ENCODE measurements around the gene COBL.

The COBL gene

DNA sequence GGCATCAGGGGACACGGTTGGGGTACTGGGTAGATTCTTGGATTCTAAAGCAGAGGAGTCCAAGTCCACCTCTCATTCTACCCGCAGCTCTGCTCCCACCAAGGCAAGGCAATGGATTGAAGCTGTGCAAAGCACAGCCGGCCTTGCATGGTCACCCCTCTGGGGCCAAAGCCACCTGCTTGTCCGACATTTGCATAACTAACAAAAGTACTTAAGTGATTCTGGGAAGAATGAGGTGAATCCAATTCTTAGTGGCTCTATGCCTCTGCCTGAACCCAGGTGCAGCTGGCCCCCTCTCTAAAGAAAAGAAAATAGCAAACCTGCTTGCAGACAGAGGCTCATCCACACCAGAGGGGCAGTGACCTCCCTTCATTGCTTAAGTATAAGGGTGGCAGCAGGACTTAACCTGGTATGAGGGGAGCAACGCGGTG lies 10.7 kb upstream of the COBL start:
- DNase-seq = no peak

DNA sequence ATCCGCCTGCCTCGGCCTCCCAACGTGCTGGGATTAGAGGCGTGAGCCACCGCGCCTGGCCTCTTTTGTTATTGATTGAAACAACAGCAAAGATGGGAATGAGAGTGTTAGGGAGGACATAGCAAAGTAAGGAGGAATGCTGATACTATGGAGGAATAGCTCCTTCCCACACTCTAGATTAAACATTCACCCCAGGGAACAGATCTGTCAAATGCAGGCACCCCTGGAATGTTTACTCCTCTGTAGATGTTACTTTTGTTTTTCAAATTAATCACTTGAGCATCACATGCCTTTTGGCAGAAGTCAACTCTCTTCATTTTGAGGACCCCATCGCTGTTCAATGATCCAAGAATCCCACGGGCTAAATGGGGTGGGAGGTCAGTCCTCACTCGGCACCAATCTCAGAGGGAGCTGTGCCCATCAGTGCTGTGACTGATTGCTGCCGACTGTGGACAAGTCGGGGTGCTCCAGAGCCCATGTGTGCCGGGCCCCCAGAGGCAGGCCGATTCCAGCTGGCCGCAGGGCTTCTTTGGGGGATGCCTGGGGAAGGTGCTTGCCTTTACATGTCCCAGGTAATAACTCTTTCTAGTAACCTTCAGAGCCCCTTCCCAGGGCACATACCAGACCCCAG lies 10.2 kb upstream of the COBL start:
- DNase-seq = no peak

DNA sequence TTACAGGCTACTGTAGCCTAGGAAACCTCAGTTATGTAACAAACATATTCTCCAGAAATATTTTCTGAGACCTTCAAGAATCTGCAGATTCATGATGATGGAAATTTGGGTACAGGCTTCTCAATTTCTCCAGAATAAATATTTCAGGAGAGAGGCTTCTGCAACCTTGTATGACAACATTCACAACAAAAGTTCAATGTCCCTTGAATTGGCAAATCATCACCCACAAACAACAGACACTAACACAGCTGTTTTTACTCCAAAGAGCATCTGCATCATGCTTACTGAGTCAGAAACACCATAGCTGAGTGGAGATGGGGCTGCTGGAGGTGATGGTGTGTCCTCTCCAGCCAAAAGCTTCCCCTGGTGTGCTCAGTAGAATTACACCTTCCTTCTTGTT lies 9.3 kb upstream of the COBL start:
- no peak for DNase-seq

GRCh38 chr7:51325261-51325676 lies 8.7 kb upstream of the COBL start:
- no peak for DNase-seq

- DNase-seq = no peak
Measured at GRCh38 chr7:51324206-51324898, 7.7 kb upstream of the COBL start.

- DNase-seq = no peak
Measured at GRCh38 chr7:51321961-51322515, 5.4 kb upstream of the COBL start.

DNA sequence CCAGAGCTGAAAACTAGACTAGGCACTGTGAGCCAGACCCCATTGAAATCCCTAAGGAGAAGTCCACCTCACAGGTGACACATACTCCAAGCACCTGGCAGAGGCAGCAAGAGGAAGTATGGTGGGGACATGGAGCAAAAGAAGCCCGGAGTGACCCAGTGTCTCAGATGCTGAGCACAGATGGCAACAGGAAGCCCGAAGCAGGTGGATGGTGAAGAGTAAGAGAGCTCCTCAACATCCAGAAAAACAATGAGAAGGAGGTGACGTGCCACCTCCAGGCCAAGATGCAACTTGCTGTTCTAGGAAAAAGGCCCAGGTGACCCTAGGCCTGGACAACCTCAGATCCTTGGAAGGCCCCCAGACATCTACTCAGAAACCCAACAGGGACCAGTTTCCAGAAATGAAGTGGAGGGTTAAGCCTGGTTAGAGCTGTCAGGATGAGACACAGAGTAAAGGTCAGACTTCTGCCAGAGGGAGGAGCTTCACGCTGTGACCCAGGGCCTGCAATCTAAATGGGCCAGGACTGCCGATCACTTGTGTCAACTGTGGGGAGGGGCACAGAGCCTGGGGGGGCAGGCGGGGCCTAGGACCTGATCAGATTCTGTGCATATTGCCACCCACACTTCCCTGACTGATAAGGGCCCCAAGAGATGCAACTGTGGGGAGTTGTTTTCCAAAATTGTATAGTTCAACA lies 2.4 kb upstream of the COBL start:
- no peak for DNase-seq

DNA sequence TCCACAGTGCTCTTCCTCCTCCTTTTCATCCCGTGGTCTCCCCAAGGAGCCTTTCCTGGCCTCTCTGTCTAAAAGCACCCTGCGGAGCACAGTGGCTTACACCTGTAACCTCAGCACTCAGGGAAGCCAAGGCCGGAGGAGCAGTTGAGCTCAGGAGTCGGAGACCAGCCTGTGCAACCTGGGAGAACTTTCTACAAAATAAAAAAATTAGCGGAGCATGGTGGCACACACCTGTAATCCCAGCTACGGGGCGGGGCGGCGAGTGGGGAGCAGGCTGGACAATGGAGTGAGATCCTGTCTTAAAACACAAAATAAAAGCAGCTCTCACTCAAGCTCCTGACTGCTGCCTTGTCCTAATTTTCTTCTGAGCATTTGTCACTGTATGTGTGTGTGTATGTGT lies 1.4 kb upstream of the COBL start:
- no peak for DNase-seq

DNA sequence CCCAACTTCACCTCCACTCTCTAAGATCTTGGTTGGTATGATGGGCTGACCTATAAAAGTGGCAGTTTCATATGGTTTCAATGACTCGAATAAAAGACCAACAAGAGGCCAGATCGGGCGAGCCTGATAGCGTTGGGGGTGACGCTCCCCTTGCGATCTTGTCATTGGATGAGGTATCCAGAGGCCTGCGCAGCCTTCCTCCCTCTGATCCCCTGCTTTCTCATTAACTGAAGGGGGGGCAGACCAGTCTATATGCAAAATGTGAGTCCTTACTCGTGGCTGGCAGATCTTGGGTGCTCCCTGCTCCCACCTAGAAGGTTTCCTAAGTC lies 937 bp upstream of the COBL start:
- no peak for DNase-seq

GRCh38 chr7:51316262-51316665 lies 345 bp downstream of the COBL start:
- DNase-seq = no peak

- DNase-seq = no peak
Measured at GRCh38 chr7:51315393-51316261, 982 bp downstream of the COBL start.

GRCh38 chr7:51314726-51315125 lies 1.9 kb downstream of the COBL start:
- no peak for DNase-seq

GRCh38 chr7:51313738-51314425 lies 2.7 kb downstream of the COBL start:
- DNase-seq = no peak

DNA sequence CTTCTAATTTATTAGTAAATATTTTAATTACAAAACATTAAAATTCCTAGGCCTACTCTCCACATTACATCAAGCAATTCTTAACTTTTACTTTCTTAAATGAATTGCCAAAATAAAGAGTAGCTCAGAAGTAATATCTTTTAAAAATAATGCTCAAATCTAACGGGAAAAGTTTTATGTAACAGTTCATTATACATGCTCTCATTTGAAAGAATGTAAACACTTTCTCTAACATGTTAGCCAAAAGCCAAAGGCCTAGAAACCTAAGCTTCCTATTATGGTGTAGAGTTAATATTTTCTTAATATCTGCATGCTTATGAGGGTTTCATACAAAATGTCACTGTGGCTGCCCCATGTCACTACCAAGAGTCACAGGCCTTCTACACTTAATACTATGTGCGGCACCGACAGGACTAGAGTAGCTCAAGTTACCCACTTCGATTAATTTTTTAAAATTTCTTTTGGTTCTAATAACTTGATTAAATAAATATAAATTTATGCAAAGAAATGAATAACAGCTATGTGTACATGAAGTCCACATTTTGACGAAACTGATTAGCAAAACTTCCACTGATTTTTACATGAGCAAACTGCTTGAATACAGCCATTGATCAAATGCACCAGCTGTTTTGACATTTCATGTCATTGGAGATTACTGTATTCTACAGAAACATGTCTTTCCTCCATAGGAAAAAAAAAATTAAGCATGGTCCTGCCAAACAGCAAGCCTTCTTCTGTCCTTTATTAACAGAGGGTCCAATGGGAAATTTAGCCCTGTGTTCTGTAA lies 3.5 kb downstream of the COBL start:
- no peak for DNase-seq

GRCh38 chr7:51311166-51311565 lies 5.4 kb downstream of the COBL start:
- no peak for DNase-seq

DNA sequence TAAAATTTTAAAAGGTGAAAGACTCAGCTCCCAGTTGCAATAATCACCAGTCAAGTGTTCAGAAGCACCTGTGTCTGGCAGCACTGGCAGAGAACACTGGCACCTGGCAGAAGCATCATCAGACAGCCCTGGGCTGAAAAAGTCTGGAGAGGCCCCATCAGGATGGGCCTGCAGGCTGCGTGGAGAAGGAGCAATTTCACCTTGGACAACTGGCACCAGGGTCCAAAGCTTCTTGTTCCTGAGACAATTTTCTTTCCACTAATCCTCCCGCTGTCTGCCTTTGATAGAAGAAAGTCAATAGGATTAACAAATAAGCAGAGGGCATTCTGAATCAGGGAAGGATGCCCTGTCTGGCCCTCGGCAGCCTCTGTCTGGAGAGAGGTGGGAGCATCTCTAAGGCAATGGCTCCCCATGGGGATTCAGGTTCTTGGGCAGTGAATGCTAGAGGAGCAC lies 6.5 kb downstream of the COBL start:
- no peak for DNase-seq

DNA sequence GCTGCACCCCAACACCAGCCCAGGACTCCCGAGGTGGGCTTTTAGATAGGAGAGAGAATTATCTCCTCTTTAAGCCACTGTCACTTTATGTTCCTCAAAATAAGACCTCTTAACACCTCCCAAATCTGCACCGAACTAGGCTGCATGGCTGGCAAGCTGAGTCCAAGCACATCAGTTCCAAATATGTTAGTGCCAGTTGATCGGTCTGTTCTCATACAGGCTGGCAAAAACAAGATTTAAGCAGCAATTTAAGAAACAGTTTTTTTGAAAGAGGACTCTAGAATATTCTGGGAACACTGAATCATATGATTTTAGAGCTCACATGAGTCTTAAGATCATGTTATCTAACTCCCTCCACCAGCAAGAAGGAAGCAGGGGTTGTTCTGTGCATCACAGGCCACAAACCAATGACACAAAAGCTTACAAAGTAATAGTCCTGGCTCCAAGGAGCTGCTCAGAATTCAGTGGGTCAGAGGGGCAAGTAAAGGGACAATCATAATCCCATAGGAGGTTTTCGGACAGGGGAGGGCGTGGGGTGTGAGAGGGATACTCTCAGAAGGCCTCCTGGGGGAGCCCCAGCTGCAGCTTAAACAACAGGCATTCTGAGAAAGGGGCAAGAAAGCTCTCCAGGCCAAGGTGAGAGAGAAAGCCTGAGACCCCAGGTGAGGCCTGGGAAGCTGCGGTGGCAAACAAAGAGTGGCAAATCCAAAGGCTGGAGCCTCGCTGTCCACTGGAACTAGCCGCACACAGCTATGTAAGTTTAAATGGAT lies 7.1 kb downstream of the COBL start:
- no peak for DNase-seq

DNA sequence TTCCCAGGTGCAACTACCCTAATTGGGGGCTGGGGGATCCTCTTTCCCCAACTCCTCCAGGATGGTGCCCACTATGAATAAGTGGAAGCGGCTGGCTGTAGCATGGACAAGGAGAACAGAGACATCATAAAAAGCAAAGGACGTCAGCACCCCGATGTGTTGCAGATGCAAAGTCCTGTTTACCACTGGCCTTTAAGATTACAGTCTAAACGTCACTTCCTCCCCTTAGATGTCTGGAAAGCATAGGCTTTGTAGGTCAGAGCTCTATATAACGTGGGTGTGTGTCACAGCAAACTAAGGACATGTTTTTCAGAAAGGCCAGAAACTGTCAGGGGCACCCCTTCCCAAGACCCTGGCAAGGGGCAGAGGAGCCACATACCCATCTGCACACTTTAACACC lies 7.9 kb downstream of the COBL start:
- no peak for DNase-seq

GRCh38 chr7:51308265-51308664 lies 8.3 kb downstream of the COBL start:
- DNase-seq = no peak

DNA sequence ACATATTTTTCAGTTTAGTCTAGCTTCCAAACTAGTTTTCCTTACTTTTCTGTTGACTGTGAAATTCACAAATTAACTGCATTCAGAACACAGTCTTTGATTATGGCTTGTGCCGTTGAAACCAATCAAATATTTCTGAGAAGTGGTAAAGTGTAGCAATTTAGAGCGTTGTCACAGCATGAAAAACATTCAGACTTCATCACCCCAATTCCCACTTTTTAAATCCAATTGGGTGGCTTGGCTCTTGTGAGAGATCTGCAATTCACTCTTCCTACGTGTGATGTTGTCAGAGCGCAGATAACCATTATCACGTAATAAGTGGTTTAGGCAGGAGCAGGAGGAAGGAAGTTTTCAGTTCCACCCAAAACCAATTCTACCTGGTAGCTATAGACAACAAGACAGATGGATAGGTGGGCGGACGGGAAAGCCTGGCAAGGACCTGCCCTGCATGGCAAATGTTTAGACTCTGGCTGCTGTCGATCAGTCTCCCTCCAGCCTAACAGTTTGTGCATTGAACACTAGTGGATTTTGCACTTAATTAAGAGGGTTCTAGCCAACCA lies 8.9 kb downstream of the COBL start:
- DNase-seq = no peak

Data from SIG-M5 (cell line).